NCI-H69 (cell line): ENCODE data around the gene ALKBH8.
A peak's percentile ranks its signal among the peaks of the same experiment; 100 is the strongest.
"Not testable (repeated sequence)": the region's sequence is repeated elsewhere in the genome, so short reads cannot be mapped to it uniquely, and the experiment has no call there.

Experiments used
- DNase-seq: peaks from one replicate; lab custom pipeline; 2025; lab: John Stamatoyannopoulos, UW

The ALKBH8 gene, protein sequence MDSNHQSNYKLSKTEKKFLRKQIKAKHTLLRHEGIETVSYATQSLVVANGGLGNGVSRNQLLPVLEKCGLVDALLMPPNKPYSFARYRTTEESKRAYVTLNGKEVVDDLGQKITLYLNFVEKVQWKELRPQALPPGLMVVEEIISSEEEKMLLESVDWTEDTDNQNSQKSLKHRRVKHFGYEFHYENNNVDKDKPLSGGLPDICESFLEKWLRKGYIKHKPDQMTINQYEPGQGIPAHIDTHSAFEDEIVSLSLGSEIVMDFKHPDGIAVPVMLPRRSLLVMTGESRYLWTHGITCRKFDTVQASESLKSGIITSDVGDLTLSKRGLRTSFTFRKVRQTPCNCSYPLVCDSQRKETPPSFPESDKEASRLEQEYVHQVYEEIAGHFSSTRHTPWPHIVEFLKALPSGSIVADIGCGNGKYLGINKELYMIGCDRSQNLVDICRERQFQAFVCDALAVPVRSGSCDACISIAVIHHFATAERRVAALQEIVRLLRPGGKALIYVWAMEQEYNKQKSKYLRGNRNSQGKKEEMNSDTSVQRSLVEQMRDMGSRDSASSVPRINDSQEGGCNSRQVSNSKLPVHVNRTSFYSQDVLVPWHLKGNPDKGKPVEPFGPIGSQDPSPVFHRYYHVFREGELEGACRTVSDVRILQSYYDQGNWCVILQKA

GRCh38 chr11:107565219-107565937 is at the start of gene ALKBH8:
TSS of gene ALKBH8 (minus strand) at chr11:107565735. CDS start at chr11:107560893, 4,842 bp downstream.
- DNase-seq: peak; percentile 89

DNA sequence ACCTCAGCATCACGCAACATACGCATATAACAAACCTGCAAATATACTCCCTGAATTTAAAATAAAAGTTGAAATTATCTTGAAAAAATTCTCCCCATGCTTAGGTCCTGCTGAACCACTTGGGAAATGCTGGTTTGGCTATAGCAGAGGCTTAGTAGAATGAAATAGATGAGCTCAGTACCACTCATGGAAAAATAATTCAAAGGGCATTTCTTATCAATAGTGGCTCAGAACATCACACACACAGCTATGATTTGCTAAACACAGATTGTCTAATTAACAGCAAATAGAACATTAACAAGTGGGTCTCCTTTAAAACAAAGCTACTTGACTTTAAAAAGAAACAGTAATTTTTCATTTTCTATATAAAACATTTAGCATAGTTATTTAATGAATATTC is 46.9 kb upstream of the ALKBH8 start:
- DNase-seq: no peak

GRCh38 chr11:107609400-107610218 is 44.1 kb upstream of the ALKBH8 start:
- DNase-seq: no peak

- peak; percentile 17 for DNase-seq
Observed at GRCh38 chr11:107608809-107609208, 43.3 kb upstream of the ALKBH8 start.

DNA sequence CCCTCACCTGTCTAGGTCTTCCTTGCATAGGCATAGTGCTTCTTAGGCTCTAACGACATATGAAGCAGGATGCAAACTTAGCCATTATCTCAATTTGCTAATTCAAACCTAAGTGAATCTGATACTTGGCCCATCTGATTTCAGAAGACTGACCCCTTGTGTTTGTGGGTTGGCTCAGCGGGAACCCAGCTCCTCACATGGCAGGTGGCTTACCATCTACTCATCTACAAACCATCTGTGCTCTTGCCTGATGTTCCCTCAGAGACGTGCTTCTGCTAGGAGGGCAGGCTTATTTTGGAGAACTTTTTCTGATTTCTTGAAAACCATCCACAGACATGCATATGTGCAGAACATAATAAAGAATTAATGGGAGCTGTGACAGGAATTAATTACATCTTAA is 40.6 kb upstream of the ALKBH8 start:
- DNase-seq: peak; percentile 34

DNA sequence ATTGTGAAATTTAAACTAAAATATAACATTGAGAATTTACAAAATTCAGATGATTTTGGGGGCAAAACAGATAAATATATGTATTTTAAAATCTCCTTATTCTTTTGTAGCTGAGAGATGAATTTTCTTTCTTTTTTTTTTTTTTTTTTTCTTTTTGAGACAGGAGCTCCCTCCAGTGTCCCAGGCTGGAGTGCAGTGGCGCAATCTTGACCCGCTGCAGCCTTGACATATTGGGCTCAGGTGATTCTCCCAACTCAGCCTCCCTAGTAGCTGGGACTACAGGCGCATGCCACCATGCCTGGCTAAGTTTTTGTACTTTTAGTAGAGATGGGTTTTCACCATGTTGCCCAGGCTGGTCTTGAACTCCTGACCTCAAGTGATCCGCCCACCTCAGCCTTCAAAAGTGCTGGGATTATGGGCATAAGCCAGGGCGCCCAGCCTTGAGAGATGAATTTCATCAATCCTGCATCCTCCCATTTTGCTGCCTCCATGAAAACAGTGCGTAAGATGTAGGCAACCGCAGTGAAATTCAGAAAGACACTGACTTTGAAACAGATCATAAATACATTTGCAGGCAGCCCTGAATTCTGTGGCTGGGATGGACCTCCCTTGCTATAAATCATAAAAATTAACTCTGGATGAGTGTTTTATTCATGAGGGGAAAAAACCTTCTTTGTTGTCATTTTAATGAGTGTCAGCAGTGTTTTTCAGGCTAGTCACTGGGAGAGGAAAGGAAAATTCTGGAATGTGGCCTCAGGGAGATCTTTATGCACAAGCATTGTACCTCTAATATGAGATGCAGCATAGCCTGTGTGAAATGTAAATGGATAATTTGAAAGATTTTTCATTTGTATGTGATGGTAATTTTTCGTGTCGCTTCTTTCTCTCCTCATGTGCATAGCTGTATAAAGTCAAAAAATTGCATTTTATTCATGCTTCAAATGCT is 39.8 kb upstream of the ALKBH8 start:
- no peak for DNase-seq

DNA sequence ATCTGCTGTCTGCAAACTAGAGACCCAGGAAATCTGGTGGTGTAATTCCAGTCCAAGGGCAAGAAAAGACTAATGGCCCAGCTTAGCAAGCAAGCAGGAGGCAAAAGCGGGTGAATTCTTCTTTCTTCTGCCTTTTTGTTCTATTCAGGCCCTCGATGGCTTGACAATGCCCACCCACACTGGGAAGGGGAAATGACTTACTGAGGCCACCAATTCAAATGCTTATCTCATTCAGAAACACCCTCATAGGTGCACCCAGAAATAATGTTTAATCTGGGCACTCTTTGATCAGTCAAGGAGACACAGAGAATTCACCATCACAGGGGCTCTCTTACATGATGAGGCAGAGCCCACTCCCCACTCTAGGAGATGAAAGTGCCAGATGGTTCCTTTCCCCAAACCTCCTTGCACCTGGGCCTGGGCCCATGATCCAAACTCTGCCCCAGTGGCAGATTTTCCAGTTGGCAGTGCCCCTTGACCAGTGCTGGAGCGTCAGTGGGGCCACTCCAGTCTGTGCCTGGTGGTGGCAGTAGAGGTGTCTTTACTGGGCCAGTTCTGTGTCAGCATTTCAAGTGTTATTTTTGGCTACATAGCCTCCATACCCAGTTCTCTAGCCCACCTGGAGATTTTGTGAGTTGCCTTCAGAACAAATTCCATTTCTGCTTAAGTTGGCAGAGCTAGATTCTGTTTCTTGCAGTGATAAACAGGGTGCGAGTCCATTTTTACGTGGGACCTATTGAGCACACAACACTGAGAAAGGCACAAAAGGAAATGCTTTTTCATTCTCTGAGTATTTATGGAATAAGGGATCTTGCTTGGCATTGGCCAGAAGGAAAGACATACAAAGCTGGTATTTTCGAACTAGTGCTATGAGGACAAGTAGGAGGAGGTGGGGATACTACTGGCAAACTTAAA is 32.9 kb upstream of the ALKBH8 start:
- DNase-seq: peak; percentile 59

DNA sequence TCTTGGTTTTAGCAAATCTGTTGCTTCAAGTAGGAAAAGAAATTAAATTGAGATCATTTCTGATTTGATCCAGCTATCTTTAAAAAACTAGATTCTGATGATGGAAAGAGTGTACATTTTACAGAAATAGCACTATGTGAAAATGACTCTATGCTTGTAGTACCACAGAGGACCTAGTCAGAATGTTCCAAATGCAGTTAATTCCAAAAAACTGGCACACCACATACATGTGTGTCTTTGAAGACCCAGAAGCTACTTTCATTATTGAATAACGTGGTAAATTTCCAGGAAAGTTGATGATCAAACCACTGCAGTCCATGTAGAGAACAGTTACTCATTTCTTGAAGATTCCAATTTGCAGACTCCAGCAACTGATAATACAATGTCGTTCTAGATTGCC is 29.2 kb upstream of the ALKBH8 start:
- DNase-seq: no peak

- peak; percentile 36 for DNase-seq
Observed at GRCh38 chr11:107593951-107594350, 28.4 kb upstream of the ALKBH8 start.

DNA sequence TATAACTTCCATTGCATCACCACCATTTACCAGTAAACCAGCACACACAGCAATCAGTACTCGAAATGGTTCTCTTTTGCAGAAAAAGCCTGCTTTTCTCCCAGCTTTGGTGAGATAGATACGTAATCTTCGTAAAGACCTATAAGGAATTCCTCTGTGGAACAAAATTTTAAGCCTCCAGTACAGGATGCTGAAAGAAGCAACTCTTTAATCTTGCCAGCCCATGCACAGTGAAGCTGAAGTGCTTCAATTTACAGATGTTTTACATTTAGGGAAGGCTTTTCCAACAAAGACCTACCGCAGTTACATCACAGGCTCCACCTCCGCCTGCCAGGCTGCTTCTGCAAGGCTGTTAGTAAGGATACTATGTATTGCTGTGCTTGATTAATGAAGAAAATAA is 27.3 kb upstream of the ALKBH8 start:
- peak; percentile 6 for DNase-seq

- peak; percentile 39 for DNase-seq
Observed at GRCh38 chr11:107592231-107592590, 26.7 kb upstream of the ALKBH8 start.

- DNase-seq: peak; percentile 54
Observed at GRCh38 chr11:107591378-107592230, 26.1 kb upstream of the ALKBH8 start.

DNA sequence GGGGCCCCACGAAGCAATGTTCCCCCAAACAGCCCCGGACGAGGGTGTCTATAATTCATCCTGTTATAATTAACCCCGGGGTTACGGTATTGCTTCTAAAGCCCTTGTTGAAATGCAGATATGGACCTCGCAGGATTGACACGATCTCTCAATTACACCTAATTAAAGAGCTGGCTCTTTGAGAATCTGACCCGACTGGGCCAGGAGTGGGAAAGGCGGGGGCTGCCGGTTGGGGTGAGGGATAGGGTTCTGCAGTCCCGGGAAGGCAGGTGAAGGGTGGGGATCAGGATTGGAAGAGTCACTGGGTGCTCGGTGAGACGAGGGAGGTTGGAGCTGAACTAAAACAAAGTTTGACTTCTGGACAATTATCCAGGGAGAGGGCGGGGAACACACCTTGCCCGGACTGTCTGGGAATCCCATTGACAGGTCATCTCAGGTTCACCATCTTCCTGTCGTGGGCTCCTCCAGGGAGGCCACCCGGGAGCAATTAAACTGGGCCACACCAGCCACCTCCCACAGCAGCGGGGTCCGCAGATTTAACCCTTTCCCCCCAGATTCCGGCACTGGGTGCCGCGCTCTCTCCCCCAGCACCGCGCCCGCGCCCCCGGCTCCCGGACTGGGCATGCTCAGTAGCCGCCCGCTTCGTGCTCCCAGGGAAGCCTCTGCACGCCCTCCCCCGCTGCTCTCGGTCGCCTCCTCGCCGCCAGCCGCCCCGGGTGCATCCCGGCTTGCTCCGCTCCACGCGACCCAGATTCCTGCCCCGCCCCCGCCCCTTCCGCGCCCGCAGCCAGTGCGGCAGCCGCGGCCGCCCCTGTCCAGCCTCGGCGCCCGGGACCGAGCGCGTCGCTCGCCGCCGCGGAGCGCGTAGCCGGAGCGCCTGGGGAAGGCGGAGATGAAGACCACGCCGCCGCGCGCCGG is 25.2 kb upstream of the ALKBH8 start, which contains the start of gene ELMOD1:
Gene ELMOD1, plus strand, starts transcription at position 688 of the 918 bp plus-strand sequence. CDS start 27,043 bp downstream, outside the sequence.
- peak; percentile 72 for DNase-seq

DNA sequence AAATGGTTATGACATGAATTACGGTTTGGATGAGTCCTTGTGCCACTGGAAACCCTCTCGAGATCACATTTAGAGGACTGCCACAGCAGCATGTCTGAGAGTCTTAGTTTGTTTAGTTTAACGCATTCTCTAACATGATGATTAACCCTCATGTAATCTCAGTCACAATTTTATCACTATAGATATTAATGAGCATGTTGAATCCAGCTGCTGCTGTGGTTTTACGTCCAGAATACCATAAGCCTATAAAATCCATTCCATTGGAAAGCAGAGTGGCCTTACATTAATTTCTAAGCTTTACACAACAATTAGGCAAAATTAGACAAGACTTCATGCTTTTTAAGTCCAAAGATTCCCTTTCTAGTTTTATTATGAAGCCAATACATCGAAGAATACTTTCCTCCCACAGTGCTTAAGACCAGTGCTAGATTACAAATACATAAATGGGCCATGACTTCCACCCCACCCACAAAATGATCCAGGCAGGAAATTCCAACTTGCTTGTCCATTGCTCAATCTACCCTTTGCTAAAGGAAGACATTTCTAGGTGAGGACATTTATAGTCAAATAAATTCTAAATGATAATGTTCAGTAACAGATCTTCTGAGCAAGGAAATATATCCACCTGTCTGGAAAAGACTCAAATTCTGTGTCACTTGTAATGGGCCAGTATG is 21.9 kb upstream of the ALKBH8 start:
- no peak for DNase-seq

DNA sequence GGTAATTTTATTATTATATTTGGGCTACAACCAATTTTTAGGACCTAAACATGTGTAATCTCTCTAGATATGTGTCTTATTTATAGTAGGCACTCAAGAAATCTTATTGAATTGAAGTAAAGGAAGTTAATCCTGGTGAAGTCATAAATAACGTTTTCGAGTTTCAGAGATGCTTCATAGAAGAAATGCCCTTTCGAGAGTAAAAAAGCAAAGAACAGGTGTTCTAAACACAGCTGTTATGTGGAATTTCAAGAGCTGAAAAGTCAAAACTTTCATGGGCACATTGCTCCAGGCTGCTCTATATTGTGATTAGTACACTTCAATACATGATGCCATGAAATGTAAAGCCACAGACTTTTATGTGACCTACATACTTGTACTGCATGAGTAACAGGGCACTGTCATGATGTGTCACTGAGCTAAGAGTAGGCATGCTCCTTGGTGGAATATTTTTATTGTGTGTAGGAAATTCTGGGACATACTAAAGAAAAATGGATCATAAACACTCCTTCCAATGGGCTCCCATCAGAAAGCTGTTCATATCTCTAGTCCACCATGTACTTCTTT is 18.2 kb upstream of the ALKBH8 start:
- no peak for DNase-seq

DNA sequence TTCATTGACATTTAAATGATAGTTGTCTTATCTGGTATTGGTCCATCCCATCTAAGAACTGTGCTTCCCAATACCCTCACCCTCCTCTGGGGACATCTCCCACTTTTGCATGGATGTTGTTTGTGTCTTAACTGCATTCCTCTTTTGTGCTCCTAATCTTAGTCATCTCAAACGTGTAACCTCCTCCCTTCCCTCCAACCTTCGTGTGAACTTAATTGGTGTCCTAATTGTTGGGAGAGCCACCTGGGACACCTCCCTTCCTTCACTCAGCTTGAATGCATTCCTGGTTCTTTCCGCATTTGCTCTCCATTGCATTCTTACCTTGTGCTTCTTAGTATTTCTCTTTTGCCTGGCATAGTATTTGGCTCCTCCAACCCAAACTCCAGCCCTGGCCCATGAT is 15.6 kb upstream of the ALKBH8 start:
- no peak for DNase-seq

- not testable (repeated sequence) for DNase-seq
Observed at GRCh38 chr11:107579169-107579568, 13.6 kb upstream of the ALKBH8 start.
